Activated B cell treated with CpG ODN at 0.5 μM for 24 hours (primary cell): ENCODE results near the gene DCDC2. TPM values are rescaled to one million over a fixed set of nuclear protein-coding genes. Genes with fewer than 3 reads are reported as not detected.
"Not testable (repeated sequence)": the region's sequence is repeated elsewhere in the genome, so short reads cannot be mapped to it uniquely, and the experiment has no call there.

Source experiments
- ATAC-seq: fragments of 200-7000 bp; cut with Tn5 transposase; one replicate; pipeline ENCODE4 v1.10.0; 2021; ENCODE audit warnings: low read depth, mild to moderate bottlenecking, moderate library complexity
- CTCF ChIA-PET: fragments of 350-600 bp; sonication (Branson Sonifier 250); formaldehyde crosslinking; loops from one replicate; lab custom pipeline; 2021; ENCODE audit warnings: antibody characterized with exemption; lab: Charles Lee
- POLR2A ChIA-PET: fragments of 350-600 bp; sonication (Branson Sonifier 250); formaldehyde crosslinking; loops from one replicate; lab custom pipeline; 2021; ENCODE audit warnings: antibody characterized with exemption; lab: Charles Lee
- DNase-seq: peaks from one replicate; pipeline ENCODE4 v3.0.0; 2022
- H3K27ac Mint-ChIP-seq: one replicate; pipeline ENCODE4 v1.8.0; 2020; ENCODE audit warnings: mixed read lengths
- H3K27me3 Mint-ChIP-seq: one replicate; pipeline ENCODE4 v1.8.0; 2021; ENCODE audit warnings: mixed read lengths
- H3K36me3 Mint-ChIP-seq: one replicate; pipeline ENCODE4 v1.8.0; 2021; ENCODE audit warnings: low read depth, mixed read lengths
- H3K4me1 Mint-ChIP-seq: one replicate; pipeline ENCODE4 v1.8.0; 2021; ENCODE audit warnings: mixed read lengths
- H3K4me3 Mint-ChIP-seq: one replicate; pipeline ENCODE4 v1.8.0; 2020; ENCODE audit warnings: mild to moderate bottlenecking, mixed read lengths
- H3K9me3 Mint-ChIP-seq: one replicate; pipeline ENCODE4 v1.8.0; 2020; ENCODE audit warnings: mixed read lengths
- CTCF ChIP-seq: fragments of 200-600 bp; IDR thresholded peaks from one replicate; pipeline ENCODE4 v1.8.0; 2022; ENCODE audit warnings: antibody characterized with exemption, mild to moderate bottlenecking
- intact Hi-C: fragments of 100-400 bp; cut with micrococcal nuclease; formaldehyde crosslinking; loops from one replicate; pipeline ENCODE4 v1.15.1; 2024
- total RNA-seq: library from RNA; stranded (reverse); gene quantifications from 2 replicates; pipeline ENCODE4 v1.2.3, GENCODE V29; 2022

Gene DCDC2
- total RNA-seq, 1 donor from 2014 or later = not detected

- Mint-ChIP-seq H3K27me3 (peaks cover 16% of the 10 kb centered on the region), H3K4me3 (no peak overlapping the region), H3K36me3 (no peaks in the 10 kb centered on the region), H3K9me3 (no peaks in the 10 kb centered on the region), H3K27ac (no peak overlapping the region), H3K4me1 (no peaks in the 10 kb centered on the region)
- intact Hi-C loops = no loop called here
- ATAC-seq (no peak), DNase-seq (no peak)
- no peak for TF ChIP-seq CTCF
- ChIA-PET CTCF (no interaction called here), POLR2A (no interaction called here)
These were observed 16.8 kb upstream of the DCDC2 start for GRCh38 chr6:24374612-24375011.

GRCh38 chr6:24365103-24365633 is 7.3 kb upstream of the DCDC2 start:
- H3K36me3 Mint-ChIP-seq, H3K27ac Mint-ChIP-seq, H3K9me3 Mint-ChIP-seq, intact Hi-C loops, DNase-seq, ATAC-seq, H3K4me3 Mint-ChIP-seq, POLR2A ChIA-PET, H3K4me1 Mint-ChIP-seq, CTCF ChIA-PET: not testable (repeated sequence)
- peaks cover 20% of the 10 kb centered on the region for H3K27me3 Mint-ChIP-seq

GRCh38 chr6:24362363-24362762 is 4.5 kb upstream of the DCDC2 start:
- H3K4me3 Mint-ChIP-seq, ATAC-seq, DNase-seq, H3K9me3 Mint-ChIP-seq, POLR2A ChIA-PET, H3K36me3 Mint-ChIP-seq, H3K27ac Mint-ChIP-seq, CTCF ChIA-PET: not testable (repeated sequence)
- peaks cover 20% of the 10 kb centered on the region for H3K4me1 Mint-ChIP-seq
- H3K27me3 Mint-ChIP-seq = peaks cover 13% of the 10 kb centered on the region
- intact Hi-C loops = loop anchor here (5.0 kb wide), 1 partner anchor 80 kb away; no protein-coding TSS in a partner anchor

- TF ChIP-seq CTCF = peak; percentile 62
- Mint-ChIP-seq H3K9me3 (no peaks in the 10 kb centered on the region), H3K4me1 (peaks cover 20% of the 10 kb centered on the region), H3K27me3 (peaks cover 15% of the 10 kb centered on the region), H3K4me3 (peak overlapping the region; percentile 77), H3K27ac (peak overlapping the region; percentile 79), H3K36me3 (no peaks in the 10 kb centered on the region)
- intact Hi-C loops = loop anchor here (2.0 to 5.0 kb wide), 2 partner anchors 43 to 78 kb away; partner anchors contain the start of gene MRS2
- ChIA-PET POLR2A (no interaction called here), CTCF (interaction anchor here (1.1 to 1.3 kb wide), 2 partner anchors 11 to 13 kb away, joined by 4 read pairs; no protein-coding TSS in a partner anchor)
- ATAC-seq (peak; percentile 93), DNase-seq (peak; percentile 69)
These were observed 2.0 kb upstream of the DCDC2 start for GRCh38 chr6:24359640-24360454.

GRCh38 chr6:24358219-24358821 is 461 bp upstream of the DCDC2 start:
- no peaks in the 10 kb centered on the region for H3K9me3 Mint-ChIP-seq
- intact Hi-C loops = no loop called here
- peaks cover 20% of the 10 kb centered on the region for H3K4me1 Mint-ChIP-seq
- H3K4me3 Mint-ChIP-seq = peak overlapping the region; percentile 83
- no peaks in the 10 kb centered on the region for H3K36me3 Mint-ChIP-seq
- ChIA-PET POLR2A (no interaction called here), CTCF (no interaction called here)
- DNase-seq (no peak), ATAC-seq (no peak)
- H3K27me3 Mint-ChIP-seq = peaks cover 15% of the 10 kb centered on the region
- H3K27ac Mint-ChIP-seq = no peak overlapping the region
- TF ChIP-seq CTCF = no peak
